HepG2 (cell line): ENCODE results near the gene PPP1R12A. TPM values are rescaled to one million over a fixed set of nuclear protein-coding genes. Genes with fewer than 3 reads are reported as not detected.

Source experiments
- ATAC-seq: fragments of 200-7000 bp; cut with Tn5 transposase; 3 replicates; pipeline ENCODE4 v1.9.1; 2020; ENCODE audit warnings: mild to moderate bottlenecking, moderate library complexity
- BruUV-seq: library from RNA; stranded (reverse); fragments of 400-500 nt; replicated peaks from 2 replicates; lab custom pipeline; 2021; lab: Mats Ljungman, UMichigan
- CTCF ChIA-PET: fragments of 300-600 bp; formaldehyde crosslinking; extraction: SDS; loops from one replicate; lab custom pipeline; 2021; ENCODE audit warnings: low total read pairs, inconsistent platforms, low intra/inter-chr PET ratio; lab: Yijun Ruan, JAX
- POLR2A ChIA-PET: fragments of 350-600 bp; sonication (Branson Sonifier 250); formaldehyde crosslinking; loops from one replicate; lab custom pipeline; 2020; ENCODE audit warnings: antibody characterized with exemption, inconsistent platforms; lab: Yijun Ruan, JAX
- DNase-seq: peaks from one replicate; pipeline ENCODE4 v3.0.0-alpha.2; 2015; ENCODE audit warnings: low spot score
- FAIRE-seq: peaks from 3 replicates; lab custom pipeline; 2011; peaks lifted over from hg19 to GRCh38; lab: Jason Lieb, UNC
- H2AFZ ChIP-seq: one replicate; pipeline ENCODE4 v1.6.1; 2011; ENCODE audit warnings: low read length, inconsistent platforms
- H3K27ac ChIP-seq: fragments of 300-600 bp; 3 replicates; pipeline ENCODE4 v1.8.0; 2011; ENCODE audit warnings: mixed run types, mild to moderate bottlenecking, mixed read lengths, low read length, inconsistent platforms; ENCODE audit not compliant: insufficient read depth; ENCODE audit errors: extremely low read length
- H3K27me3 ChIP-seq, 2 experiments: fragments of 200-600 bp in 1 of 2; 2 replicates in 1 of 2; 3 replicates in 1 of 2; pipeline versions ENCODE4 v1.6.0 to v1.8.0; 2011; ENCODE audit warnings: low read length in 2 of 2, mild to moderate bottlenecking in 2 of 2, moderate library complexity in 2 of 2, inconsistent platforms in 1 of 2; ENCODE audit not compliant: insufficient read depth in 2 of 2, control insufficient read depth in 1 of 2
- H3K36me3 ChIP-seq, 2 experiments: fragments of 200-600 bp in 1 of 2; replicated peaks in 1 of 2; 2 replicates in 1 of 2; 3 replicates in 1 of 2; pipeline versions ENCODE4 v1.5.1 to v1.8.0; 2011; ENCODE audit warnings: low read length in 2 of 2, inconsistent platforms in 1 of 2; ENCODE audit not compliant: insufficient read depth in 2 of 2, control insufficient read depth in 1 of 2
- H3K4me1 ChIP-seq: 2 replicates; pipeline ENCODE4 v1.5.1; 2012; ENCODE audit warnings: low read length, inconsistent platforms; ENCODE audit not compliant: insufficient read depth
- H3K4me2 ChIP-seq: 2 replicates; pipeline ENCODE4 v1.6.0; 2011; ENCODE audit warnings: low read depth, low read length, inconsistent platforms
- H3K4me3 ChIP-seq, 3 experiments: fragments of 200-600 bp in 1 of 3; sonication (generic), shearing (Covaris generic) in 1 of 3; replicated peaks in 1 of 3; 2 replicates each; pipeline ENCODE4 v1.5.1; 2011 to 2016; ENCODE audit warnings: low read length in 3 of 3, inconsistent platforms in 2 of 3, low read depth in 2 of 3, mild to moderate bottlenecking in 2 of 3, control low read depth in 1 of 3, mixed read lengths in 1 of 3; ENCODE audit not compliant: insufficient read depth in 1 of 3
- H3K79me2 ChIP-seq: one replicate; pipeline ENCODE4 v1.6.1; 2011; ENCODE audit warnings: low read length, inconsistent platforms; ENCODE audit not compliant: insufficient read depth
- H3K9ac ChIP-seq: 2 replicates; pipeline ENCODE4 v1.6.0; 2011; ENCODE audit warnings: mild to moderate bottlenecking, low read depth, low read length, inconsistent platforms; ENCODE audit not compliant: insufficient read depth
- H3K9me3 ChIP-seq: 2 replicates; pipeline ENCODE4 v1.5.1; 2012; ENCODE audit warnings: mild to moderate bottlenecking, low read length
- H4K20me1 ChIP-seq: 2 replicates; pipeline ENCODE4 v1.6.0; 2011; ENCODE audit warnings: inconsistent platforms, mild to moderate bottlenecking, low read length, moderate library complexity; ENCODE audit not compliant: insufficient read depth
- ETV5 ChIP-seq: IDR thresholded peaks from 2 replicates; pipeline ENCODE4 v1.6.1; 2018; ENCODE audit warnings: missing biosample characterization, missing genetic modification reagents, inconsistent platforms, borderline replicate concordance
- U2AF1 ChIP-seq: fragments of 200-400 bp; formaldehyde crosslinking; optimal IDR thresholded peaks from 2 replicates; pipeline ENCODE3; 2017; ENCODE audit warnings: mild to moderate bottlenecking, low read depth, low read length
- U2AF2 ChIP-seq: fragments of 200-400 bp; formaldehyde crosslinking; IDR thresholded peaks from 2 replicates; pipeline ENCODE4 v1.6.1; 2017; ENCODE audit warnings: low read depth, mild to moderate bottlenecking, low read length
- WIZ ChIP-seq: sonication (generic); formaldehyde crosslinking; IDR thresholded peaks from 2 replicates; pipeline ENCODE4 v1.5.1; 2020; ENCODE audit warnings: mild to moderate bottlenecking, missing genetic modification reagents
- ZFY ChIP-seq: sonication (generic); formaldehyde crosslinking; IDR thresholded peaks from 2 replicates; pipeline ENCODE4 v1.4.0; 2020; ENCODE audit warnings: missing genetic modification reagents
- ZNF569 ChIP-seq: sonication (generic); formaldehyde crosslinking; IDR thresholded peaks from 2 replicates; pipeline ENCODE4 v1.5.0; 2020; ENCODE audit warnings: mild to moderate bottlenecking, missing genetic modification reagents, moderate library complexity, borderline replicate concordance
- ZNF616 ChIP-seq: sonication (generic); formaldehyde crosslinking; IDR thresholded peaks from 2 replicates; pipeline ENCODE4 v1.5.0; 2020; ENCODE audit warnings: low read depth, mild to moderate bottlenecking, missing genetic modification reagents
- WGBS: methylation state at CpG from one replicate; pipeline ENCODE4 v1.1.6; 2017; ENCODE audit warnings: low lambda C conversion rate; 5-methylcytosine and 5-hydroxymethylcytosine counted together
- in situ Hi-C: cut with HindIII; loops from 2 replicates; pipeline ENCODE4 v1.10.0; 2017; ENCODE audit warnings: low pct_unique_long_range_greater_than_20kb; ENCODE audit not compliant: extremely low pct_ligation_motif_present
- intact Hi-C: fragments of 100-400 bp; cut with micrococcal nuclease; formaldehyde crosslinking; loops from one replicate; pipeline ENCODE4 v1.10.0; 2022; ENCODE audit not compliant: unreplicated experiment
- polyA plus RNA-seq, 8 experiments: library from polyadenylated mRNA; depleted of rRNA in 3 of 8; stranded (reverse) in 7 of 8; unstranded in 1 of 8; fragments of >200 nt; fragmentation: Illumina TruSeq in 4 of 8; extraction: Trizol in 4 of 8; gene quantifications; 2 replicates each; pipeline versions ENCODE4 v1.2.1 to v1.2.3, GENCODE V29; 2011 to 2016; ENCODE audit warnings: low read depth in 4 of 8, missing spikeins in 1 of 8, mixed read lengths in 1 of 8; ENCODE audit not compliant: insufficient read depth in 1 of 8
- total RNA-seq, 5 experiments: library from RNA; depleted of rRNA; stranded (reverse); fragments of >200 nt; fragmentation: Illumina TruSeq; extraction: Trizol; gene quantifications; 2 replicates each; pipeline ENCODE4 v1.2.3, GENCODE V29; 2016; ENCODE audit warnings: low read depth in 1 of 5
- TF ChIP-seq, protein P1 (sequence below): sonication (generic); formaldehyde crosslinking; IDR thresholded peaks from 2 replicates; pipeline ENCODE4 v1.5.0; 2020; ENCODE audit warnings: missing genetic modification reagents
- TF ChIP-seq, protein P2 (sequence below): sonication (generic); formaldehyde crosslinking; IDR thresholded peaks from 2 replicates; pipeline ENCODE4 v1.4.0; 2020; ENCODE audit warnings: missing genetic modification reagents
- TF ChIP-seq, protein P3 (sequence below): IDR thresholded peaks from 2 replicates; pipeline ENCODE4 v1.6.1; 2016; ENCODE audit warnings: missing genetic modification reagents, missing compliant biosample characterization
- TF ChIP-seq, protein P4 (sequence below): sonication (generic); formaldehyde crosslinking; IDR thresholded peaks from 2 replicates; pipeline ENCODE4 v1.5.0; 2020; ENCODE audit warnings: mild to moderate bottlenecking, missing genetic modification reagents
- TF ChIP-seq, protein P5 (sequence below): sonication (generic); formaldehyde crosslinking; IDR thresholded peaks from 2 replicates; pipeline ENCODE4 v1.9.0; 2021; ENCODE audit warnings: missing genetic modification reagents, borderline replicate concordance

The PPP1R12A gene
- total and polyA plus RNA-seq, 2 of the 13 experiments (the other 11 are each of a cell fraction or from before 2014, with no cell fraction given), result 23.8 to 50.0 TPM

DNA sequence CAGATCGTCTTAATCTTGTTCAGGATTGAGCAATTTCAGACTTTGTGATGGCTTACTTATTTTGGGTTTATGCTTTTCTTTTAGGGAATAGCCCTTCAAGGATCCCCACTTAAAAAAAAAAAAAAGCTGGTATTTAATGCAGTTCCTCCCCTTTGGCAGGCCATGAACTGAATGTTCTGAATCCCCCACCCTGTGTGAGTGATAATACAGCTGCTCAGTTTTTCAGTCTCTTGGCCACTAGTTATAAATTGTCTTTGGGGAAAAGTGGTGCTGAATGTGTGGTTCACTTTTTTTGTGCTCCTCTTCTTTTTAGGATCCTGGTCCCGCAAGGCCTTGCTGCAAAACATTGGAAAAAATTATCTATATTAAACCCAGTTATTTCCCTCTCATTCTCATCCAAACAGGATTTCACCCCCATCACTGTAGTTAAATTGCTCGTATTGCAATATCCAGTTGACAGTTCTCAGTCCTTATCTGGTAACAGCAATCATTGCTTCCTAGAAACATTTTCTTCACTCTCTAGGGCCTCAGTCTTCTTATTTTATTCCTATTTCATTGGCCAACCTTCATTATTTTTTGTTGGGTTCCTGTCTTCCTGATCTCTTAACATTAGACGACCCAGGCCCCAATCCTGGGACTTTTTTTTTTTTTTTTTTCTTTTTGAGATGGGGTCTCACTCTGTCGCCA is 171.0 kb downstream of the PPP1R12A start:
- intact Hi-C loops, result no loop called here
- Histone ChIP-seq H3K27me3 (no peaks in the 10 kb centered on the region; a peak in 1 of 5 replicates), H3K4me1 (no peaks in the 10 kb centered on the region), H3K9me3 (no peaks in the 10 kb centered on the region), H2AFZ (no peak overlapping the region)
- TF ChIP-seq, protein P1, sequence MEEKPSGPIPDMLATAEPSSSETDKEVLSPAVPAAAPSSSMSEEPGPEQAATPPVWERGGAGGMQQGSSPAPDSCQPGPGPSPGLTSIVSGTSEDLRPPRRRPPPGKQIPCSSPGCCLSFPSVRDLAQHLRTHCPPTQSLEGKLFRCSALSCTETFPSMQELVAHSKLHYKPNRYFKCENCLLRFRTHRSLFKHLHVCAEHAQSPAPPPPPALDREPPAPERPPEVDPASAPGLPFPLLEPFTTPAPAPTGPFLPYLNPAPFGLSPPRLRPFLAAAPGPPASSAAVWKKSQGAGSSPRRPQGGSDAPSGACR (CRISPR knock-in tag), result no peak
- TF ChIP-seq ZFY (CRISPR knock-in tag) (no peak), ZNF569 (no peak), U2AF2 (no peak), ETV5 (CRISPR knock-in tag) (no peak), WIZ (CRISPR knock-in tag) (no peak), ZNF616 (no peak), U2AF1 (no peak)
- TF ChIP-seq, protein P2, sequence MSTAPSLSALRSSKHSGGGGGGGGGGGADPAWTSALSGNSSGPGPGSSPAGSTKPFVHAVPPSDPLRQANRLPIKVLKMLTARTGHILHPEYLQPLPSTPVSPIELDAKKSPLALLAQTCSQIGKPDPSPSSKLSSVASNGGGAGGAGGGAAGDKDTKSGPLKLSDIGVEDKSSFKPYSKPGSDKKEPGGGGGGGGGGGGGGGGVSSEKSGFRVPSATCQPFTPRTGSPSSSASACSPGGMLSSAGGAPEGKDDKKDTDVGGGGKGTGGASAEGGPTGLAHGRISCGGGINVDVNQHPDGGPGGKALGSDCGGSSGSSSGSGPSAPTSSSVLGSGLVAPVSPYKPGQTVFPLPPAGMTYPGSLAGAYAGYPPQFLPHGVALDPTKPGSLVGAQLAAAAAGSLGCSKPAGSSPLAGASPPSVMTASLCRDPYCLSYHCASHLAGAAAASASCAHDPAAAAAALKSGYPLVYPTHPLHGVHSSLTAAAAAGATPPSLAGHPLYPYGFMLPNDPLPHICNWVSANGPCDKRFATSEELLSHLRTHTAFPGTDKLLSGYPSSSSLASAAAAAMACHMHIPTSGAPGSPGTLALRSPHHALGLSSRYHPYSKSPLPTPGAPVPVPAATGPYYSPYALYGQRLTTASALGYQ (CRISPR knock-in tag), result no peak
- TF ChIP-seq, protein P3, sequence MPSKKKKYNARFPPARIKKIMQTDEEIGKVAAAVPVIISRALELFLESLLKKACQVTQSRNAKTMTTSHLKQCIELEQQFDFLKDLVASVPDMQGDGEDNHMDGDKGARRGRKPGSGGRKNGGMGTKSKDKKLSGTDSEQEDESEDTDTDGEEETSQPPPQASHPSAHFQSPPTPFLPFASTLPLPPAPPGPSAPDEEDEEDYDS, result no peak
- TF ChIP-seq, protein P4, sequence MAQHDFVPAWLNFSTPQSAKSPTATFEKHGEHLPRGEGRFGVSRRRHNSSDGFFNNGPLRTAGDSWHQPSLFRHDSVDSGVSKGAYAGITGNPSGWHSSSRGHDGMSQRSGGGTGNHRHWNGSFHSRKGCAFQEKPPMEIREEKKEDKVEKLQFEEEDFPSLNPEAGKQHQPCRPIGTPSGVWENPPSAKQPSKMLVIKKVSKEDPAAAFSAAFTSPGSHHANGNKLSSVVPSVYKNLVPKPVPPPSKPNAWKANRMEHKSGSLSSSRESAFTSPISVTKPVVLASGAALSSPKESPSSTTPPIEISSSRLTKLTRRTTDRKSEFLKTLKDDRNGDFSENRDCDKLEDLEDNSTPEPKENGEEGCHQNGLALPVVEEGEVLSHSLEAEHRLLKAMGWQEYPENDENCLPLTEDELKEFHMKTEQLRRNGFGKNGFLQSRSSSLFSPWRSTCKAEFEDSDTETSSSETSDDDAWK (CRISPR knock-in tag), result no peak
- TF ChIP-seq, protein P5, sequence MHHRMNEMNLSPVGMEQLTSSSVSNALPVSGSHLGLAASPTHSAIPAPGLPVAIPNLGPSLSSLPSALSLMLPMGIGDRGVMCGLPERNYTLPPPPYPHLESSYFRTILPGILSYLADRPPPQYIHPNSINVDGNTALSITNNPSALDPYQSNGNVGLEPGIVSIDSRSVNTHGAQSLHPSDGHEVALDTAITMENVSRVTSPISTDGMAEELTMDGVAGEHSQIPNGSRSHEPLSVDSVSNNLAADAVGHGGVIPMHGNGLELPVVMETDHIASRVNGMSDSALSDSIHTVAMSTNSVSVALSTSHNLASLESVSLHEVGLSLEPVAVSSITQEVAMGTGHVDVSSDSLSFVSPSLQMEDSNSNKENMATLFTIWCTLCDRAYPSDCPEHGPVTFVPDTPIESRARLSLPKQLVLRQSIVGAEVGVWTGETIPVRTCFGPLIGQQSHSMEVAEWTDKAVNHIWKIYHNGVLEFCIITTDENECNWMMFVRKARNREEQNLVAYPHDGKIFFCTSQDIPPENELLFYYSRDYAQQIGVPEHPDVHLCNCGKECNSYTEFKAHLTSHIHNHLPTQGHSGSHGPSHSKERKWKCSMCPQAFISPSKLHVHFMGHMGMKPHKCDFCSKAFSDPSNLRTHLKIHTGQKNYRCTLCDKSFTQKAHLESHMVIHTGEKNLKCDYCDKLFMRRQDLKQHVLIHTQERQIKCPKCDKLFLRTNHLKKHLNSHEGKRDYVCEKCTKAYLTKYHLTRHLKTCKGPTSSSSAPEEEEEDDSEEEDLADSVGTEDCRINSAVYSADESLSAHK, result no peak
- TF ChIP-seq, all 625 proteins: peak for 0
- FAIRE-seq (no peak), DNase-seq (no peak), ATAC-seq (no peak)
- in situ Hi-C loops, result no loop called here
- ChIA-PET CTCF (no interaction called here), POLR2A (no interaction called here)
- no peaks in the 10 kb centered on the region for H3K36me3 ChIP-seq
- H3K4me2 ChIP-seq, result no peak overlapping the region
- WGBS, result 38% methylated on average over 5 of the region's 5 CpGs
- H3K79me2 ChIP-seq, result no peaks in the 10 kb centered on the region
- no peak overlapping the region for H3K27ac ChIP-seq
- H3K4me3 ChIP-seq, result no peak overlapping the region
- no TSS peak for BruUV-seq
- H4K20me1 ChIP-seq, result no peaks in the 10 kb centered on the region
- no peak overlapping the region for H3K9ac ChIP-seq
